GM23248 (cell line): ENCODE data around the gene KRT39.

Source experiments
- EZH2 ChIP-seq: fragments of 200-600 bp; sonication (generic); IDR thresholded peaks from 2 replicates; pipeline ENCODE4 v1.6.1; 2018; ENCODE audit warnings: antibody characterized with exemption, mild to moderate bottlenecking; ENCODE audit not compliant: insufficient read depth, poor library complexity, severe bottlenecking
- EZH2phosphoT487 ChIP-seq: fragments of 200-600 bp; sonication (generic); IDR thresholded peaks from 2 replicates; pipeline ENCODE4 v1.6.1; 2018; ENCODE audit warnings: antibody characterized with exemption, moderate library complexity, mild to moderate bottlenecking, low read depth; ENCODE audit not compliant: insufficient read depth

DNA sequence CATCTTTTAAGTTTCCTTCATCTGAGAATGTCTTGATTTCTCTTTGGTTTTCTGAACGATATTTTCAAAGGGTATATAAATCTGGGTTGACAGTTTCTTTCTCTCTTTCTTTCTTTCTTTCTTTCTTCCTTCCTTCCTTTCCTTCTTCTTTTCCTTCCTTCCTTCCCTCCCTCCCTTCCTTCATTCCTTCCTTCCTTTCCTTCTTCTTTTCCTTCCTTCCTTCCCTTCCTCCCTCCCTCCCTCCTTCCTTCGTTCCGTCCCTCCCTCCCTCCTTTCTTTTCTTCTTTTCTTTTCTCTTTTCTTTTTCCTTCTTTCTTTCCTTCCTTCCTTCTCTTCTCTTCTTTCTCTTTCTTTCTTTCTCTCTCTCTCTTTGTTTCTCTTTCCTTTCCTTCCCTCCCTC is 7.6 kb upstream of the KRT39 start:
- TF ChIP-seq EZH2phosphoT487: no peak
- no peak for TF ChIP-seq EZH2
